ENCODE data around the gene TMOD1.
"Not testable (repeated sequence)": the region's sequence is repeated elsewhere in the genome, so short reads cannot be mapped to it uniquely, and the experiment has no call there.

DNA sequence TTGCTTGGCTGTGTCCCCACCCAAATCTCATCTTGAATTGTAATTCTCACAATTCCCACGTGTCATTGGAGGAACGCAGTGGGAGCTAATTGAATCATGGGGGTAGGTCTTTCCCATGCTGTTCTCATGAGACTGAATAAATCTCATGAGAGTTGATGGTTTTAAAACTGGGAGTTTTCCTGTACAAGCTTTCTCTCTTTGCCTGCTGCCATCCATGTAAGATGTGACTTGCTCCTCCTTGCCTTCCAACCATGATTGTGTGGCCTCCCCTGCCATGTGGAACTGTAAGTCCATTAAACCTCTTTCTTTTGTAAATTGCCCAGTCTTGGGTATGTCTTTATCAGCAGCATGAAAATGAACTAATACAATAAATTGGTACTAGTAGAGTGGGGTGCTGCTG lies 118.6 kb downstream of the TMOD1 start:
- TF ChIP-seq, protein P1, sequence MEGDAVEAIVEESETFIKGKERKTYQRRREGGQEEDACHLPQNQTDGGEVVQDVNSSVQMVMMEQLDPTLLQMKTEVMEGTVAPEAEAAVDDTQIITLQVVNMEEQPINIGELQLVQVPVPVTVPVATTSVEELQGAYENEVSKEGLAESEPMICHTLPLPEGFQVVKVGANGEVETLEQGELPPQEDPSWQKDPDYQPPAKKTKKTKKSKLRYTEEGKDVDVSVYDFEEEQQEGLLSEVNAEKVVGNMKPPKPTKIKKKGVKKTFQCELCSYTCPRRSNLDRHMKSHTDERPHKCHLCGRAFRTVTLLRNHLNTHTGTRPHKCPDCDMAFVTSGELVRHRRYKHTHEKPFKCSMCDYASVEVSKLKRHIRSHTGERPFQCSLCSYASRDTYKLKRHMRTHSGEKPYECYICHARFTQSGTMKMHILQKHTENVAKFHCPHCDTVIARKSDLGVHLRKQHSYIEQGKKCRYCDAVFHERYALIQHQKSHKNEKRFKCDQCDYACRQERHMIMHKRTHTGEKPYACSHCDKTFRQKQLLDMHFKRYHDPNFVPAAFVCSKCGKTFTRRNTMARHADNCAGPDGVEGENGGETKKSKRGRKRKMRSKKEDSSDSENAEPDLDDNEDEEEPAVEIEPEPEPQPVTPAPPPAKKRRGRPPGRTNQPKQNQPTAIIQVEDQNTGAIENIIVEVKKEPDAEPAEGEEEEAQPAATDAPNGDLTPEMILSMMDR (conservative IDR thresholded peaks at IDR 0.05; ENCODE audit: low read length) = not testable (repeated sequence)
- not testable (repeated sequence) for TF ChIP-seq EZH2phosphoT487 (IDR thresholded peaks at IDR 0.05; ENCODE audit: borderline replicate concordance, low read depth, low read length)

Data from OCI-LY7 (cell line).